MM.1S (cell line): ENCODE measurements around the gene GP9.

Source experiments
- DNase-seq: peaks from one replicate; pipeline ENCODE4 v3.0.0-alpha.2; 2015
- H2AFZ ChIP-seq: fragments of 300-600 bp; sonication (generic); 2 replicates; pipeline ENCODE4 v1.6.0; 2016; ENCODE audit warnings: antibody characterized with exemption, low read length
- H3F3A ChIP-seq: fragments of 300-600 bp; sonication (generic); 2 replicates; pipeline ENCODE4 v1.6.1; 2016; ENCODE audit warnings: mild to moderate bottlenecking, antibody characterized with exemption, low read length, moderate library complexity, mixed read lengths; ENCODE audit not compliant: insufficient read depth
- H3K27ac ChIP-seq: fragments of 300-600 bp; sonication (generic); 2 replicates; pipeline ENCODE4 v1.5.1; 2016; ENCODE audit warnings: mild to moderate bottlenecking, low read length
- H3K27me3 ChIP-seq: fragments of 300-600 bp; sonication (generic); replicated peaks from 2 replicates; pipeline ENCODE4 v1.6.0; 2016; ENCODE audit warnings: low read length; ENCODE audit not compliant: insufficient read depth
- H3K36me3 ChIP-seq: fragments of 300-600 bp; sonication (generic); replicated peaks from 2 replicates; pipeline ENCODE4 v1.6.1; 2016; ENCODE audit warnings: mild to moderate bottlenecking, low read length, mixed read lengths; ENCODE audit not compliant: insufficient read depth
- H3K4me1 ChIP-seq: fragments of 300-600 bp; sonication (generic); 2 replicates; pipeline ENCODE4 v1.6.1; 2016; ENCODE audit warnings: low read length, mixed read lengths
- H3K4me2 ChIP-seq: fragments of 300-600 bp; sonication (generic); 2 replicates; pipeline ENCODE4 v1.6.0; 2016; ENCODE audit warnings: low read depth, low read length
- H3K4me3 ChIP-seq: fragments of 300-600 bp; sonication (generic); 2 replicates; pipeline ENCODE4 v1.5.1; 2016; ENCODE audit warnings: low read length, mixed read lengths
- H3K79me2 ChIP-seq: fragments of 300-600 bp; sonication (generic); 2 replicates; pipeline ENCODE4 v1.6.1; 2016; ENCODE audit warnings: mixed run types, low read length, mixed read lengths
- H3K9ac ChIP-seq: fragments of 300-600 bp; sonication (generic); 2 replicates; pipeline ENCODE4 v1.6.1; 2016; ENCODE audit warnings: low read length, mixed read lengths
- H3K9me2 ChIP-seq: fragments of 300-600 bp; sonication (generic); replicated peaks from 2 replicates; pipeline ENCODE4 v1.6.1; 2016; ENCODE audit warnings: mild to moderate bottlenecking, low read length, mixed read lengths; ENCODE audit not compliant: insufficient read depth
- H3K9me3 ChIP-seq: fragments of 300-600 bp; sonication (generic); replicated peaks from 2 replicates; pipeline ENCODE4 v1.6.1; 2016; ENCODE audit warnings: mild to moderate bottlenecking, low read length, mixed read lengths; ENCODE audit not compliant: insufficient read depth
- H4K20me1 ChIP-seq: fragments of 300-600 bp; sonication (generic); 2 replicates; pipeline ENCODE4 v1.6.1; 2016; ENCODE audit warnings: mild to moderate bottlenecking, low read length, moderate library complexity, mixed read lengths; ENCODE audit not compliant: insufficient read depth
- CTCF ChIP-seq: fragments of 300-600 bp; sonication (generic); IDR thresholded peaks from 2 replicates; pipeline ENCODE4 v1.5.1; 2016; ENCODE audit warnings: antibody characterized with exemption, low read length, mixed read lengths
- EZH2 ChIP-seq: fragments of 300-600 bp; sonication (generic); optimal IDR thresholded peaks from 2 replicates; pipeline ENCODE3; 2017; ENCODE audit warnings: low read depth, mild to moderate bottlenecking, antibody characterized with exemption, low read length, mixed read lengths
- EZH2phosphoT487 ChIP-seq: fragments of 300-600 bp; sonication (generic); IDR thresholded peaks from 2 replicates; pipeline ENCODE4 v1.6.1; 2018; ENCODE audit warnings: antibody characterized with exemption, low read length

The GP9 gene

GRCh38 chr3:129070086-129070885 is 9.7 kb downstream of the GP9 start:
- no peak overlapping the region for H3K9ac ChIP-seq
- no peak for TF ChIP-seq EZH2
- no peak for TF ChIP-seq EZH2phosphoT487
- TF ChIP-seq CTCF = no peak

GRCh38 chr3:129077222-129077621 is 16.6 kb downstream of the GP9 start:
- Histone ChIP-seq H3K79me2 (no peaks in the 10 kb centered on the region), H4K20me1 (no peaks in the 10 kb centered on the region), H3K27ac (no peak overlapping the region), H3K9me2 (no peaks in the 10 kb centered on the region), H3K4me2 (no peak overlapping the region), H2AFZ (no peak overlapping the region), H3K9me3 (no peaks in the 10 kb centered on the region), H3K27me3 (no peaks in the 10 kb centered on the region), H3K9ac (no peak overlapping the region), H3F3A (no peaks in the 10 kb centered on the region), H3K4me3 (no peak overlapping the region), H3K36me3 (no peaks in the 10 kb centered on the region), H3K4me1 (no peaks in the 10 kb centered on the region)
- TF ChIP-seq EZH2 (no peak), EZH2phosphoT487 (no peak), CTCF (no peak)
- no peak for DNase-seq

More at GRCh38 chr3:129070086-129070885, 9.7 kb downstream of the GP9 start:
- Histone ChIP-seq H3K27ac (no peak overlapping the region), H3F3A (peaks cover 3% of the 10 kb centered on the region; the same call in 1 of the 2 replicates), H3K4me1 (no peaks in the 10 kb centered on the region), H3K27me3 (no peaks in the 10 kb centered on the region), H3K36me3 (no peaks in the 10 kb centered on the region), H3K4me3 (no peak overlapping the region), H3K4me2 (no peak overlapping the region), H2AFZ (no peak overlapping the region), H3K9me2 (no peaks in the 10 kb centered on the region), H4K20me1 (no peaks in the 10 kb centered on the region), H3K9me3 (no peaks in the 10 kb centered on the region), H3K79me2 (no peaks in the 10 kb centered on the region)
- DNase-seq = no peak

GRCh38 chr3:129078510-129078909 is 17.9 kb downstream of the GP9 start:
- no peak overlapping the region for H3K27ac ChIP-seq
- DNase-seq = no peak
- H3K27me3 ChIP-seq = no peaks in the 10 kb centered on the region
- H3K4me1 ChIP-seq = no peaks in the 10 kb centered on the region
- H3K9me3 ChIP-seq = no peaks in the 10 kb centered on the region
- TF ChIP-seq EZH2phosphoT487 = no peak
- no peak for TF ChIP-seq CTCF
- TF ChIP-seq EZH2 = no peak
- no peaks in the 10 kb centered on the region for H3F3A ChIP-seq
- H3K4me3 ChIP-seq = no peak overlapping the region
- no peak overlapping the region for H3K4me2 ChIP-seq
- no peaks in the 10 kb centered on the region for H3K36me3 ChIP-seq
- no peak overlapping the region for H2AFZ ChIP-seq
- H3K9me2 ChIP-seq = no peaks in the 10 kb centered on the region
- H4K20me1 ChIP-seq = no peaks in the 10 kb centered on the region
- no peak overlapping the region for H3K9ac ChIP-seq
- no peaks in the 10 kb centered on the region for H3K79me2 ChIP-seq
